ENCODE results near the gene CISH. TPM values are rescaled to one million over a fixed set of nuclear protein-coding genes. Genes with fewer than 3 reads are reported as not detected.

Gene CISH
- total RNA-seq, 1 experiment from 2014 or later = 1.7 TPM

- no peak overlapping the region for H3K56ac ChIP-seq (ENCODE audit: insufficient read length, low read depth, low read length)
- no peaks in the 10 kb centered on the region for H3K79me2 ChIP-seq (ENCODE audit: insufficient read depth, low read length)
- H3K4me2 ChIP-seq (ENCODE audit: insufficient read depth, insufficient read length, low read length) = no peak overlapping the region
- H2BK15ac ChIP-seq (ENCODE audit: low read depth, low read length) = no peak overlapping the region
- no peak overlapping the region for H3K9ac ChIP-seq (ENCODE audit: extremely low read depth, insufficient read length, low read length)
- no peak overlapping the region for H2BK20ac ChIP-seq (ENCODE audit: low read depth, low read length, poor library complexity, severe bottlenecking)
- no peak overlapping the region for H4K5ac ChIP-seq (ENCODE audit: insufficient read length, low read depth, low read length)
- no peak for TF ChIP-seq CTCF (conservative IDR thresholded peaks at IDR 0.05)
- Mint-ChIP-seq H3K27me3 (ENCODE audit: low read depth) (peaks cover 45% of the 10 kb centered on the region), H3K36me3 (ENCODE audit: insufficient read depth in 1 of 3, low read depth in 3 of 3) (peaks cover 0 to 1% (median 0%) of the 10 kb centered on the region in 3 experiments; a peak in 1 of 7 replicates), H3K4me1 (peaks cover 17 to 19% of the 10 kb centered on the region in 2 experiments), H3K4me3 (no peak overlapping the region; a peak in 1 of 5 replicates), H3K9me3 (no peaks in the 10 kb centered on the region), H3K27ac (no peak overlapping the region)
- no peak overlapping the region for H2BK12ac ChIP-seq (ENCODE audit: insufficient read length, low read depth, low read length)
- no peaks in the 10 kb centered on the region for H3K79me1 ChIP-seq (ENCODE audit: insufficient read depth, low read depth, low read length, poor library complexity, severe bottlenecking)
- H4K8ac ChIP-seq (replicated peaks; ENCODE audit: insufficient read length, low read depth, low read length) = no peak overlapping the region
- H3K27ac ChIP-seq (ENCODE audit: insufficient read length, low read depth, low read length) = no peak overlapping the region
- H3T11ph ChIP-seq (ENCODE audit: low read length) = no peak overlapping the region
- H3K23ac ChIP-seq (ENCODE audit: insufficient read length, low read depth, low read length) = no peak overlapping the region
- H2AFZ ChIP-seq (ENCODE audit: low read length) = no peak overlapping the region
- H3K4me1 ChIP-seq (ENCODE audit: insufficient read depth, low read length) = no peaks in the 10 kb centered on the region
- WGBS (ENCODE audit: extremely low coverage, insufficient read length, low lambda C conversion rate) = no CpG with 5 or more reads among the region's 5 CpGs
- H4K91ac ChIP-seq (ENCODE audit: insufficient read length, low read depth, low read length) = no peak overlapping the region
- H4K20me1 ChIP-seq (ENCODE audit: control insufficient read depth, insufficient read depth, insufficient read length) = no peaks in the 10 kb centered on the region
- peaks cover 12% of the 10 kb centered on the region for H3K23me2 ChIP-seq (ENCODE audit: insufficient read length, low read depth, low read length, poor library complexity, severe bottlenecking)
- no peak overlapping the region for H2BK5ac ChIP-seq (ENCODE audit: insufficient read length, low read length)
- H3K18ac ChIP-seq (ENCODE audit: insufficient read length, low read depth, low read length) = no peak overlapping the region
- no peak for DNase-seq
- H3K14ac ChIP-seq (ENCODE audit: insufficient read depth, low read length) = no peak overlapping the region
- H2AK5ac ChIP-seq (ENCODE audit: insufficient read length, low read length) = no peak overlapping the region
- H3K9me3 ChIP-seq (ENCODE audit: control insufficient read depth, low read depth, low read length) = no peaks in the 10 kb centered on the region
- H3K27me3 ChIP-seq (ENCODE audit: insufficient read depth, low read length) = peaks cover 8% of the 10 kb centered on the region; the same call in 1 of the 2 replicates
- H3K4ac ChIP-seq (ENCODE audit: low read depth, low read length) = no peak overlapping the region
- H2BK120ac ChIP-seq (ENCODE audit: low read depth, low read length, poor library complexity, severe bottlenecking) = no peak overlapping the region
Measured at GRCh38 chr3:50609071-50609762, 2.4 kb downstream of the CISH start.

Measured in H9 (cell line).